WI38 (cell line): Measurements from ENCODE around the gene PPIAL4G.
"Not testable (repeated sequence)": the region's sequence is repeated elsewhere in the genome, so short reads cannot be mapped to it uniquely, and the experiment has no call there.

ENCODE experiments used
- H3K4me3 ChIP-seq: 2 replicates; pipeline ENCODE4 v1.5.1; 2011; ENCODE audit warnings: low read depth, mild to moderate bottlenecking, control low read depth, low read length

Gene PPIAL4G

DNA sequence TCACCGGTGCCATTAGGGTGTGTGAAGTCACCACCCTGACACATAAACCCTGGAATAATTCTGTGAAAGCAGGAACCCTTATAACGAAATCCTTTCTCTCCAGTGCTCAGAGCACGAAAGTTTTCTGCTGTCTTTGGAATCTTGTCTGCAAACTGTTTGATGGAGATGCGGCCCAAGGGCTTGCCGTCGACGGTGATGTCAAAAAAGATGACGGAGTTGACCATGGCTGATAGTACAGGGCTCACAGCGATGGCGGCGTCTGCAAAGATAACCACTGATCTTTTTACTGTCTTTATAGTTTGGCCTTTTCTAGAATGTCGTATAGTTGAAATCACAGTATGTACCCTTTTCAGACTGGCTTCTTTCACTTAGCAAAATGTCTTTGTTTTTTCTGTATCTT, at the start of gene PPIAL4G:
Gene PPIAL4G (minus strand): TSS at position 274 of the 400 bp plus-strand sequence. CDS start 50 bp downstream, at position 224.
- not testable (repeated sequence) for H3K4me3 ChIP-seq

DNA sequence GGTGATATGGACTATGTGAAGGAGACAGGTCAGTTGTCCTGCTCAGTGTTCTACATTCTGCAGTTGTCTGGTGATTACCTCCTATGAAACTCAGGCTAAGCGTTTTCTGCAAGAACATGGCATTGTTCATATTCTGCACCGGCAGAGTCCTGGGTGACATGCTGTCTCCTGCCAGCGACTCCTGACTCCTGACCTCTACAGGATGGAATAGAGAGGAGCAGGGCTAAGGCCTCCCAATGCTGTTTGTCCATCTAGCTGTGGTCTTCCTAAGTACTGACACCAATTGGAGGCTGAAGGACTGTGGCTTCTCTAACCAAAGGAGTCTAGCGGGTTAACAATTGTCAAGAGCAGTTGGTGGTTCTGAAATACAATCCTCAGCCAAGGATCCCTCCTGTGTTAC, 49.1 kb upstream of the PPIAL4G start:
- not testable (repeated sequence) for H3K4me3 ChIP-seq

GRCh38 chr1:148529101-148529567, 46.0 kb upstream of the PPIAL4G start:
- peak overlapping the region; percentile 24; the same call in 1 of the 2 replicates for H3K4me3 ChIP-seq

DNA sequence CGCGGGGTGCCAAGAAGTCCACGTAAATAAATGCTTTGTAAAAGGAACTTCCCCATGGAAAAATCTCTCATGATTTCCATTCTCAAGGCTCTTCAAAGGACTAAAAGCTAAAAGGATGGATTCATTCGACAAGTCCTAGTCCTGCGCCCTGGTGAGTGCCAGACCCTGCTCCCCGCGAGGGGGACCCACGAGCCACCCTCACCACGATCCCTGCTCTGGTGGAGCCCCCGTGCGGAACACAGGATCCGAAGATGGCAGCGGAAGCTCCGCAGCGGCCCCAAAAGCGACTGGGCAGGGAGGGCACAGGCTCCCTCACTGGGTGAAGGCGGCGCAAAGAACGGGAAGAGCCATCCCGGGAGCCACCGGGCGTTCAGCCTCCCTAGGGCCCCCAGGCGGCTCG, 45.5 kb upstream of the PPIAL4G start:
- H3K4me3 ChIP-seq = not testable (repeated sequence)

GRCh38 chr1:148526587-148526986, 43.5 kb upstream of the PPIAL4G start:
- not testable (repeated sequence) for H3K4me3 ChIP-seq

DNA sequence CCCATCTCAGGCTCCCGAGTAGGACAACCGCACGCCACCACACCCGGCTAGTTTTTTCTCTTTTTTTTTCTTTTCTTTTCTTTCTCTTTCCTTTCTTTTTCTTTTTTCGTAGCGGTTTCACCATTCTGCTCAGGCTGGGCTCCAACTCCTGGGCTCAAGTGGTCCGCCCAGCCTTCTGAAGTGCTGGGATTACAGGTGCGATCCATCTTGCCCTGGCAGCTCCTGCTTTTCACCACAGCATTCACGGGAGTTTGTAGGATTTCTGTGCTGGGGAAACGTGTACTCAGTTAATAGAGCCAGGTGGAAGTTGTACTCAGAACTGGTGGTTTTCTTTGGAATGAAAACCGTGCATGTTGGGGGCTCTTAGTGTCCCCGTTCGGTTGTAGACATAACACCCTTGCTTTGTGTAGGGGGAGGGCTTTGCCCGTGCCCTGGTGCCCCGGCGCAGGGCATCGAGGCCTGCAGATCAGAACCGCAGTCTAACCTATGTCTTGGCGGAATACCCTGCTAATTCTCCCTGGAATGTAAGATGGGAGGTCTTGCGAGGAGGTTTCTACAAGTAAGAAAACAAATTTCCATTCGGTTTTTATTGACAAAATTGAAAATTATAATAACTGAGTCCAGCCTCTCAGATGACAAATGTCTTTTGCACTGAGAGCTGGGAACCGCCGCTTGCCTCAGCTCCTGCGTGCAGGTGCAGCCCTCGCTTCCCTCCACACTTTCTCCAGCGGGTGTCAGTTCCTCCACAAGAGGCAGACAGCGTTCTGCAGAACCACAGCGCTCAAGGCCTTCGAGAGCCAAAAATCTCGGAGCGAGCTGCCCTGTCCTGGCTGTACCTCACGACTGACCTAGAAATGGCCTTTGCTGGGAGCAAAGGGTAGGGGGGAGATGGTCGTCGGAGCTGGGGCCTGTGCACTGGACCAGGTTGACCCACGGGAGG, 40.4 kb upstream of the PPIAL4G start:
- H3K4me3 ChIP-seq = not testable (repeated sequence)

GRCh38 chr1:148522561-148523204, 39.6 kb upstream of the PPIAL4G start:
- H3K4me3 ChIP-seq = peak overlapping the region; percentile 42

DNA sequence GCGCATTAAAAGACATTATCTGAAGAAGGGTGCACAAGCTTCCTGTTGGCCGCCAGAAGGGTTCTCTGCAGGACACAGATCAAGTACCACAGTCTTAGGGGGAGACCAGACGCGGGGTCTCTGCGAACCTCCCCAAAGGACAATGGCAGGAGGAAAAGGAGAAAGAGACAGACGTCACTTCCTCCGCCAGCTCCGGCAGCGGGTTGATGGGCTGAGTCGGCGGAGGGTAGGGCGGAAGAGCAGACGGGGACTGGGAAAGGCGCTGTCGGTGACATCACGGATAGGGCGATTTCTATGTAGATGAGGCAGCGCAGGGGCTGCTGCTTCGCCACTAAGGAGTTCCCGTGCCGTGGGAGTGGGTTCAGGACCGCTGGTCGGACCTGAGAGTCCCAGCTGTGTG, 39.0 kb upstream of the PPIAL4G start:
- not testable (repeated sequence) for H3K4me3 ChIP-seq

DNA sequence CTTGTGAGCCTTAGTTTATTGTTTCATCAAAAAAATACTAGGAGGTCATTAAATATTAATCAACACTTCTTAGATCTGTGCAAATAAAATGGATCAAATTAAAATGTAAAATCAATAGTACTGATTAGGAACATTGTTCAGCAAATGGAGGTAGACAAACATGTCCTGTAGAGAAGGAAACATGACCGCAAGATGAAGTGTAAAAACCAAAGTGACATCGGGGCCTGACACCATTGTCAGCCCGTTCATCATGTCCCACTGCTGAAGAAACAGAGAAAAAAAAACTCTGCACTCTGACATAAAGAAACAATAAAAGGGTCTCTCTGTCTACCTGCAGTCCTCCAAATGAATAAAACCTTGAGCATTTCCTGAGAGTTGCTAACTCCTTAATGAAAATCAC, 31.2 kb upstream of the PPIAL4G start:
- H3K4me3 ChIP-seq = not testable (repeated sequence)

GRCh38 chr1:148512571-148513184, 29.6 kb upstream of the PPIAL4G start:
- not testable (repeated sequence) for H3K4me3 ChIP-seq

DNA sequence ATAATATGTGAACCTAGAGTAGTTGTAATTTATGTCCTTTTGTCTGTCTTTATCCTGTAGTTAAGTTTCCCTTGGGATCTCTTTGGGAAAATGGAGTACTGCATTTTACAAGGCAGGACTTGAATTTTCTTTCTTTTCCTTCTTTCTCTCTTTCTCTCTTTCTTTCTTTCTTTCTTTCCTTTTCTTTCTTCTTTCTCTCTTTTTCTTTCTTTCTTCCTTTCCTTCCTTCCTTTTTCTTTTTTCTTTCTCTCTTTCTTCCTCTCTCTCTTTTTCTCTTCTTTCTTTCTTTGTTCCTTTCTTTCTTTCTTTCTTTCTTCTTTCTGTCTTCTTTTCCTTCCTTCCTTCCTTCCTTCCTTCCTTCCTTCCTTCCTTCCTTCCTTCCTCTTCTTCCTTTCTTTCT, 10.8 kb upstream of the PPIAL4G start:
- not testable (repeated sequence) for H3K4me3 ChIP-seq

DNA sequence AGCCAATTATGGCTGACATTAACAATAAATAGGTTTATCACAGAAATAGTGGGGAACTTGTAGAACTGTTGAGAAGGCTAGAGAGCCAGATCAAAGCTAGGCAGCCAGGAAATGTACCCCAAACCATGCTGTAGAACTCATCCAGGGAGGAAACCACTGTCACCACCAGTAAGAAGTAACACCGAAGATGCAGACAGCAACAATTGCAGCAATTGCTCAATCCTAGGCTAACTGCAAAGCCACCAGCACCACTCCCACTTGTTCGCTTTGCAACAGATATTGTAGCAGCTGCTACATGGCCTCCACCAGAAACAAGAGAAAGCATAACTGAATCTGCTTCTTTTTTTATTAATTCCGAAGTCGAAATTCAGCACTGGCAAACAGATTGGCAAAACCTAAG, 2.0 kb downstream of the PPIAL4G start:
- H3K4me3 ChIP-seq = not testable (repeated sequence)

GRCh38 chr1:148459694-148460093, 23.4 kb downstream of the PPIAL4G start:
- peak overlapping the region; percentile 62 for H3K4me3 ChIP-seq

DNA sequence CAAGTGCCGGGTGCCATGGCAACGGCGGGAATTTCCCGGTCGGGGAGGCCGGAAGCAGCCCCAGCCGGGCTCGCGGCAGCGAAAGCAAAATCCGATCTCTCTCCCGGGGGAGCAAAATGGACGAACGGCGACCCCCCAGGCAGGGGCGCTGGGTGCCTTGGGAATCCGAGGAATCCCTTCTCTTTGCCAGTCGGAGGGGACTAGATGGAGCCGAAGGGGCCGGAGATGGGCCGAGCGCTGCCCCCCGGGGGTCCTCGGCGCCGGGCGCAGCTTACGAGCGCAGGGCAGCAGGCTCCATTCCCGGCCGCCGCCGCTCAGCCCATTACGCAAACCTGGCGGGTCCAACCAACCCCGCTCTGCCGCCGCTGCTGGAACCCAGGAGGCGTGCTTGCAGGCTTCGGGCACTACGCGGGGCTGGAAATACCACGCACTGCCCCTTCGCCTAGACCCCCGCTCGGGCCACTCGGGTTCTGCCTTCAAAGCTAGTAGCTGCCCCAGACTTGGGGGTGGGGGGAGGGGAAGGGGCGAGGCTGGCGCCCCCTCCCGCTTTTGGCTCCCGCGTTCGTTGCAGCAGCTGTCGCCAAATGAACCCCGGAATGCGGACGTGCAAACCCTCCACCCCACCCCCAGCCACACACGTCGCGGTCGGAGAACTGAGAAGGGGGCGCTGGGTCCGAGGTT, 24.1 kb downstream of the PPIAL4G start:
- H3K4me3 ChIP-seq = peak overlapping the region; percentile 62

- H3K4me3 ChIP-seq = peak overlapping the region; percentile 62
These were observed 24.7 kb downstream of the PPIAL4G start for GRCh38 chr1:148458398-148458797.

- H3K4me3 ChIP-seq = not testable (repeated sequence)
These were observed 30.3 kb downstream of the PPIAL4G start for GRCh38 chr1:148452845-148453244.

DNA sequence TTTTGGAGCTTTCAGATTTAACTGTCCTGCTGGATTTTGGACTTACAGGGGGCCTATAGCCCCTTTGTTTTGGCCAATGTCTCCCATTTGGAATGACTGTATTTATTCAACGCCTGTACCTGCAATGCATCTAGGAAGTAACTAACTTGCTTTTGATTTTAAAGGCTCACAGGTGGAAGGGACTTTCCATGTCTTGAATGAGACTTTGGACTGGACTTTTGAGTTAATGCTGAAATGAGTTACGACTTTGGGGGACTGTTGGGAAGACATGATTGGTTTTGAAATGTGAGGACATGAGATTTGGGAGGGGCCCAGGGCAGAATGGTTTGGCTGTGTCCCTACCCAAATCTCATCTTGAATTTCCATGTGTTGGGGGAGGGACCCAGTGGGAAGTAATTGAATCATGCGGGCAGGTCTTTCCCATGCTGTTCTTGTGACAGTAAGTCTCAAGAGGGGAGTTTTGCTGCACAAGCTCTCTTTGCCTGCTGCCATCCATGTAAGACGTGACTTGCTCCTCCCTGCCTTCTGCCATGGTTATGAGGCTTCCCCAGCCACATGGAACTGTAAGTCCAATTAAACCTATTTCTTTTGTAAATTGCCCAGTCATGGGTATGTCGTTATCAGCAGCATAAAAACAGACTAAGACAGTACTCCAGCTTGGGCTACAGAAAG, 43.3 kb downstream of the PPIAL4G start:
- not testable (repeated sequence) for H3K4me3 ChIP-seq
